Measurements from ENCODE around the gene RFC4.

Gene RFC4

GRCh38 chr3:186743666-186744065, 62.6 kb downstream of the RFC4 start:
- no peak for DNase-seq (ENCODE audit: low spot score)

- no peak for DNase-seq (ENCODE audit: low spot score)
Measured at GRCh38 chr3:186742618-186743380, 63.5 kb downstream of the RFC4 start.

Data from NAMALWA (cell line).